ENCODE results near the gene ST8SIA1.

Gene ST8SIA1

DNA sequence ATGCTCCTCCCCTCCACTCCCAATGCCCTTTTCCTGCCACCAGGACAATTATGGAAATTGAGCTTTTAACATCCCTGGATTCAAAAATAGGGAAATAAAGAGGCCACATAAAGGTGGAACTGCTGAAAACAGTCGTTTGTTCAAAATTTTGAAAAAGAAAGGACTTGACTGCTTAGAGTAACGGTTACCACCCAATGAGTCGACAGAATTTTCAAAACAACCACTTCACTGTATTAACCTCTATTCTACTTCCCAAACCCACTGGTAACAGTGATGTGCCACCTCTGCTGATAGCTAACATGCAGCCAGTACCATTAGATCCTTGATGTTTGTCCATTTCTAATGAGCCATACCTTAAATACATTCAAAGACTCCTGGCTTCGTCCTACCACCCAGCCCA is 4.9 kb downstream of the ST8SIA1 start:
- no peak for DNase-seq

DNA sequence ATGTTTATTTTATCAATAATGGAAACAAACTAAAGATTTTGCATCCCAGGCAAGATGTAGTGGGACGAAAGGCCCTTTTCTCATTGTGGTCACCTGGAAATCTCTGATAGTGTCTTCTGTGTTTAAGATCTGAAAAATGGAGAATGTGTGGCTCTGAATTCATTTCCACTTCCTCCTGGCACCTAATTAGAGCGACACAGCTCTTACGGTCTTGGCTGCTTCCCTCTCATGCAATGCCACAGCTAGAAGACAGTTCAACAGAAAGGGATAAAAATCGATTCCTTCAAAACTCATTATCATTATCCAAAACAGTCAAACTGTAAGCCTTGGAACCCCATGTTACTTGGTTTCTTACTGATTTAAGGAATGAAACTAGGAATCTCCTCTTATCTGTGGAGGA is 9.3 kb downstream of the ST8SIA1 start:
- no peak for DNase-seq

DNA sequence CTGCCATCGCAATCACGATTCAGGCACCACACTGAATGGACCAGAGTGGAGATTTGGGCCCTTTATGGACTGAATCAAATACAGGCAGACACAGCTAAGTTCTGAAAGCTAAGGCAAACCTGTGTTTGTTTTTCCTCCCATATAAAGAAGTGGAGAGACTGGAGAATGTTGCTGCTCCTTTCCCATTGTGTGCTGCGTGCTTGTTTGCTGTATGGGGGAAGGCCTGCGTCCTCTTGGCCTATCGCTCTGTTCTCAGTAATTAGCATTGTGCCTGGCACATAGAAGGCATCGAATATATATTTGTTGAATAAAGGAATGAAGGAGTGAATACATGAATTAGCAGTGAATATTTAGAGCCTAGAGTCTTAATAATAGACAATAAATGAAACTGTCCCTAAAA is 12.4 kb downstream of the ST8SIA1 start:
- no peak for DNase-seq

DNA sequence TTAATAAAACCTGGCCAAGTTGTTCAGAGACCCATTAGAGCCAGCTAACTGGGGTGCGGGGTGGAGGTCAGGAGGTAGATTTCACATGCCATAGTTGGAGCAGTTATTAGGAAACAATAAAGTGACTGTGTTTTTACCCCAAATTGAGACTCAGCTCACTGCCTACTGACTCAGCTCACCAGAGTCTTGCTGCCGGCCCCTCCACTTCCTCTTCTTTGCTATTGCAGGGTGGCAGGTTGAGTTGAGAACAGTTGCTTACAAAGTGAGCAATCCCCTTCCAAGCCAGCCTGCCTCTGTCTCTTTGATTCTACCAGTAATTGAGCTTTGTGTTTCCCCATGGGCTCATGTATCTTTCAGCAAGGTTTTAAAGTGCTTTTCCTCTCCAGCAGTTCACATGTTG is 12.9 kb downstream of the ST8SIA1 start:
- DNase-seq, result no peak

- DNase-seq, result no peak
Observed at GRCh38 chr12:22321018-22321605, 13.4 kb downstream of the ST8SIA1 start.

DNA sequence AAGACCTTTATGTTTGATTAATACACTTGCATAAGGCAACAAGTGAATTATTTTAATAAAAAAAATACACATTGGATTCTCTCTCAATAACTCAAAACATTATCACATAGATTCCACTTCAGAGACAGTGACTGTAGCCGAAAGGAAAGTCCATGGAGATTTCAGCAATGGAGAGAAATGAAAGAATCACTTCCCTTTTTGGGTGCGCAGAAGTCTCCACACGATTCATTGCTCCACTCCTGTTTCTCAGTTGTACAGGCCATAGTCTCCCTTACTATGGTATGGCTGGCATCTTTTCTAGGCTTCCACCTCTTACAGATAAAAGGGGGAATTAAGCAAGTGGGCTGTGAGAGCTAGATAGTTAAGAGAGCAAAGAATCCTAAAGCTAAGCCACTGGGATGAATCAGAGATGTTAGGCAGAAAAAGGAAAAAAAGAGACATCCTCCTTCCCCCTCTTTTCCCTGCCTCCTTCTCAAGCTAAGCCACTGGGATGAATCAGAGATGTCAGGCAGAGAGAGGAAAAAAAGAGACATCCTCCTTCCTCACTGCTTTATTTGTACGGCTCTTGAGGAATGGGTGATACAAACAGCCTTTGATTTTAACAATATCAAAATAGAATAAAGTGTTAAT is 16.3 kb downstream of the ST8SIA1 start:
- DNase-seq, result no peak

DNA sequence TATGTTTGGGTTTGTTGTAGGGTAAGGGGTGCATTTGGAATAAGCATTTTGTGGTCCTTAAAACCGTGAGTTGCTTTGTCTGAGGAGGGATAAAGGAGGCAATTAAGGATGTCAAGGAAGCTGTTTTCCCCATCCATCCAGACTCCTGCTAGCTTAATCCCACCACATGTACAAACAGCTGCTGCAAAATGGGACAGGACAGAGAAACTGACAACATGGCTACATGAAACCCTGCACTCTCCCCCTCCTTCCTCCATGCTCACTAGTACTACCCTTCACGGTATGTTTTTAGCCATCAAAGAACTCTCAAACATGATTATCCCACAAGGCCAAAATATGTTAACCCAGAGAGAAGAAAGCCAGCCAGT is 20.6 kb downstream of the ST8SIA1 start:
- DNase-seq, result no peak

DNA sequence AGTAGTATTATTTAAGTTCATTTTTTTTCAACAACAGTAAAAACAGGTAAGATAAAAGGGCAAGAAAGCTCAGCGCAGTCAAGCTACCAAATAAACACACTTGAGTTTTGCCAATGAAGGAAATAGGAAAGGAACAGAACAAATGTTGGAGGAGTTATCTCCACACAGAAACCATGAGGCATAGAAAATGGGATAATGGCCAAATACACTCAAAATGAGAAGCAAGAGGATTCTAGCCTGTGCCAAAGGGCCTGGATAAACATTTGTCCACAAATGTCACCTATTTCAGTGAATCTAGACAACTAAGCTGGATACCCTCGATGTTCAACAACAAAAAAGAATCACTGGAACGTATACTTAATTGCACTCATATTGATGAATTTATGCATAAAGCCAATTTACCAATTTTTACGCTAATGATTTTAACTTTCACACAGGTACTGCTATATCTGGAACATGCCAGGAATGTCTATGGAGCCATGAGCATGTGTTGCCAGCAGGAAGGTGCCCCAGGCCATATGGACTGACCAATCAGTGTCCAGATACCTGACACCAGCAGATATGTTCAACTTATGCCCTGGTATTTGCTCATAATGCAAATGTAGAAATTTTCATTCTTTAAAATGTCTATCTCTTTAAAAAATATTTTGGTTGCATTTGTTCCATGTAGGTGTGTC is 21.1 kb downstream of the ST8SIA1 start:
- DNase-seq, result no peak

- no peak for DNase-seq
Observed at GRCh38 chr12:22312336-22312735, 22.2 kb downstream of the ST8SIA1 start.

DNA sequence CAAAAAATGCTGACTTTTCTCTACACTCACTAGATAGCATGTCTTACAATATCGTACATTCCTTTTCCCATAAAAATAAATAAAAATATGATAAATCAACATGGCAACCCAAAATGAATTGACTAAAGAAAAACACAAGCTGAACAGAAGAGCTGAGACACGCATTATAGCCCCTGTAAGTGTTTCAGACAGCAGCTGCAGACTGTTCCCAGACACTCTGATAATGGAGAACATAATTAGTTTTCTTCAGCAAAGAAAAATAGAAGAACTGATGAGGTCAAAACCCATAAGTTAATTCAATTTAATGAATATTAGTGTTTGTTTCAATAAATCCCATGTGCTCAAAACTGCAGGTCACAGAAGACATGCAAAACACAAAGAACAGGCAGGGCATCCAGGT is 23.8 kb downstream of the ST8SIA1 start:
- no peak for DNase-seq

DNA sequence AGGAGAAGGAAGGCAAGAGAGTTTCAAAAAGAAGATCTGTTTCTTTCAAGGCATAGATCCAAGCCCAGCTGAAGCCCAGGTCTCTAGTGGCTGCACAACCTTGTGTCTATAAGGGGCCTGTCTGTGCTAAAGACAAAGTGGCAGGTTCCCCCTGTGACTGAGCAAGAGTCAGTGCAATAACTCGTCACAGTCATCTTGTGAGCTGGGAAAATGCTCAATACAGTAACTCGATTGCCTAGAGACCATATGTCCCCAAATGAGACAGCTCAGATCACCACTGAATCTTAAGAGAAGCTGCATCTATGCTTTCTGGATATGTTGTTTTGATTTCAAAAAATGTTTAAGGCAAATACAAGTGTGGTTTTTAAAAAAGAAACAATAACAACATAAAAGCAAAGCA is 24.2 kb downstream of the ST8SIA1 start:
- no peak for DNase-seq

- no peak for DNase-seq
Observed at GRCh38 chr12:22307811-22308210, 26.7 kb downstream of the ST8SIA1 start.

DNA sequence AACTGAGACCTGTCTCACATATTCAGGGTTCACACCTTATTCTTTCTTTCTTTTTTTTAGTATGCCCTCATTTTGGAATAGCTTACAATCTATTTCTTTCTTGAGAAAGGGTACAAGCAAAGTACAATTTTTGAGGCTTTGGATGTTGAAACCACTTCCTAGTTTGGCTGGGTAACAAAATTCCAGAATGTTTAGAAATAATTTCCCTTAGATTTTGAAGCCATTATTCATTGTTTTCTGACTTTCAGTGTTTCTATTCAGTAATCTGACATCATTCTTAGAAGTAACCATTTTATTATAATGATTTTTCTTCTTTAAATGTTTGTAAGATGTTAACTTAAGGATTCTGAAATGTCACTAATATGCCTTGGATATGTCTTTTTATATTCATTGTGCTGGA is 28.2 kb downstream of the ST8SIA1 start:
- DNase-seq, result no peak

- DNase-seq, result no peak
Observed at GRCh38 chr12:22304341-22304740, 30.2 kb downstream of the ST8SIA1 start.

GRCh38 chr12:22299294-22299912 is 35.1 kb downstream of the ST8SIA1 start:
- DNase-seq, result no peak

- DNase-seq, result no peak
Observed at GRCh38 chr12:22289250-22289649, 45.3 kb downstream of the ST8SIA1 start.

DNA sequence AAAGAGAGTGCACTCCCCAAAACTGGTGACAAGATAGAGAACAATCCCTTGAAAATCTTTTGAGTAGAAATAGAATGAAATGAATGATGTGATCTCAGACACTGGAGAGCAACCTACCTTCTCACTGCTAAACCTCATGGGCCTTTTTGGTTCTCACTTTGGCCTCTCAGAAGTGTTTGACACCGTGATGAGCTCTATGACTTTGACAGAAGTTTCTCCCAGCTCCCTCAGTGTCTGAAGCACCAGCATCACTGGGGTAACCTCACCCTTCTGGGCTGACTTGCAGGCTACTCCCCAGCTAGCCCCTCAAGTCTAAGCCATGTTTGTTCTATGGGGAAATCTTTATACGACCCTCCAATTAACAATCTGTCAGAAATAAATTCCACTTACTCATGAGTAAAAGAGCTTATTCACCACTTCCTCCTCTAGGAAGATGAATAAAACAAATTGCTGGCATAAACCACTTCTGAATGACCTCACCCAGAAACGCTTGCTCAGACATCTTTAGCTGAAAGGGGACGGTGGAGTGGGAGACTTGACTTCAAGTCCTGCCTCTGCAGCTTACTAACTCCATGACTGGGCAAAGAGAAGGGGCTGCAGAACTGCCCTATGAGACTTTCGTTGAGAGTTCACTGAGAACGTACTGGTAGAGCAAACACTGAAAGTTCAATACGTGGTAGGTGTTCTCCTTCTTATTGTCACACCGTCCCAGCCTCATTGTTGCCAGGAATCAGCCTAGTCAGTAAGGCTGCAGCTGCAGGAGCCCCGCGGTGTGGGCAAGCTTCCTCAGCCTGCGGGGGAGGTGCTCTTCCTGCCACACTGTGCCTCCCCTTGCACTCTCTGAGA is 46.5 kb downstream of the ST8SIA1 start:
- DNase-seq, result no peak

DNA sequence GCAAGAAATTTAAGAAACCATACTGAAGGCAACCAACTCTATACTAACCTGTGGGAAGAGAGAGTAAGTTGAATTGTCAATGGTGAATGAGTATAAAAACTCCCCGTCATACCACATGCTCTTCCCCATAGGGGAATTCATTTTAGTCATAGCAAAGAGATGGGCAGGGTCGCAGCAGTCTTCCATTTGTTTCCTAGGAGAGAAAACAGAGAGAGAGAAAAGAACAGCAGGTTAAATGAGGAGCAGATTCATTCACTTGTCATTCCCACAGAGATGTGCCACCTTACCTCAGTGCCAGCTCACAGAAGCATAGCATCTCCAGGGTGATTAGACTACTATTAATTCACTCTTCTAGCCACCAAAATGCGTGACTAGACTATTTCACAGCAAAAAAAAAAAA is 47.4 kb downstream of the ST8SIA1 start:
- DNase-seq, result no peak

DNA sequence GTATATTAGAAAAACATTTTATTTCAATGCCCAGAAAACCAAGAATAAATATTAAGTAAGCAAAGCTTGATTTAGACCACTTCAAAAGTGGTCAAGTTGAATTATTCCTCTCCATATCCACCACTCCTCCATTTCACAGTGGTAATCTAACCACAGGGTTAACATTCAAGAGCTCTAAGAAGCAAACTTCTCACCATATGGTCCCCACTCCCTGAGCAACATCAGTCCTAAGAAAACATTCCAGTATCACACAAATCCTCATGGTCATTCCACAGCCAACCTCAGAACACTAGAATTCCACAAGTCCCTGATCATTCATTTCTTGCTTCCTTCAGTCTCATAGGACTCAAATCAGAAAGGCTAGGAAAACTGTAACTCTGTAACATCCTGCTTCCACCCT is 47.9 kb downstream of the ST8SIA1 start:
- no peak for DNase-seq

- no peak for DNase-seq
Observed at GRCh38 chr12:22285846-22286245, 48.7 kb downstream of the ST8SIA1 start.

DNA sequence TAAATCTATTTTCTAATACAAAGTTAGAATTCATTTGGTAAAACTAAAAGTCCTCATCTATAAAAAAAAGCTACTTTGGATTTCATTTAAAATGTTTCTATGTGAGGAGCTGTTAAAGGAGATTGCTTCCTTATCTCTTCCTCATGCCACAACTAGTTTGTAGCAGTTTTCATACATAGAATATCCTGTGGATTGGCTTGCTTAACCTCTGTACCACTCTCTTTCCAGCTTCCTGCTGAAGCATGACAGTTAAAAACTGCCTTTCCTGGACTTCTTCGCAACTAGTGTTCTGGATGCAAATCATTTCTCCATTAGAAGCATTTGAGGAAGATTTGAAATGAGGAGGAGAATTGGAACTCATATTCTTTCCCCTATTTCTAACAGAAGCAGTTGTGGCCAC is 49.6 kb downstream of the ST8SIA1 start:
- no peak for DNase-seq

GRCh38 chr12:22283508-22283907 is 51.0 kb downstream of the ST8SIA1 start:
- no peak for DNase-seq

- DNase-seq, result no peak
Observed at GRCh38 chr12:22283006-22283506, 51.5 kb downstream of the ST8SIA1 start.

All from NCI-H1436 (cell line).